Panc1 (cell line): Measurements from ENCODE around the gene SH3PXD2A. TPM values are rescaled to one million over a fixed set of nuclear protein-coding genes. Genes with fewer than 3 reads are reported as not detected.

Experiments used
- ATAC-seq: fragments of 200-7000 bp; cut with Tn5 transposase; 2 replicates; pipeline ENCODE4 v1.9.1; 2020; ENCODE audit warnings: mild to moderate bottlenecking, moderate library complexity
- BruUV-seq: library from RNA; stranded (reverse); fragments of 400-500 nt; replicated peaks from 2 replicates; lab custom pipeline; 2021; lab: Mats Ljungman, UMichigan
- CTCF ChIA-PET: fragments of 300-600 bp; sonication (Branson Sonifier 250); formaldehyde crosslinking; loops from one replicate; lab custom pipeline; 2022; ENCODE audit warnings: antibody characterized with exemption; lab: Charles Lee
- POLR2A ChIA-PET: fragments of 300-600 bp; sonication (Branson Sonifier 250); formaldehyde crosslinking; loops from one replicate; lab custom pipeline; 2022; ENCODE audit warnings: antibody characterized with exemption; lab: Charles Lee
- DNase-seq: peaks from one replicate; pipeline ENCODE4 v3.0.0-alpha.2; 2010; ENCODE audit warnings: low read depth, low spot score
- H3K27ac ChIP-seq: 2 replicates; pipeline ENCODE4 v1.5.1; 2011; ENCODE audit warnings: mild to moderate bottlenecking, low read length, inconsistent platforms
- H3K27me3 ChIP-seq: fragments of 200-500 bp; sonication (Bioruptor generic); 2 replicates; pipeline ENCODE4 v1.6.0; 2014; ENCODE audit warnings: low read length, inconsistent platforms; ENCODE audit not compliant: control insufficient read depth, insufficient read depth
- H3K36me3 ChIP-seq: fragments of 200-500 bp; sonication (Bioruptor generic); 2 replicates; pipeline ENCODE4 v1.5.1; 2014; ENCODE audit warnings: inconsistent platforms, mild to moderate bottlenecking, low read length, moderate library complexity; ENCODE audit not compliant: control insufficient read depth, insufficient read depth
- H3K4me1 ChIP-seq: 2 replicates; pipeline ENCODE4 v1.5.1; 2011; ENCODE audit warnings: inconsistent platforms, mild to moderate bottlenecking, low read length, moderate library complexity; ENCODE audit not compliant: control insufficient read depth, insufficient read depth
- H3K4me3 ChIP-seq, 2 experiments: 2 replicates each; pipeline ENCODE4 v1.5.1; 2011 to 2012; ENCODE audit warnings: low read depth in 2 of 2, low read length in 2 of 2, mild to moderate bottlenecking in 2 of 2, inconsistent platforms in 1 of 2, moderate library complexity in 1 of 2
- H3K9me3 ChIP-seq: fragments of 200-500 bp; sonication (Bioruptor generic); 2 replicates; pipeline ENCODE4 v1.5.1; 2014; ENCODE audit warnings: low read depth, mild to moderate bottlenecking, inconsistent platforms, low read length, moderate library complexity; ENCODE audit not compliant: control insufficient read depth, insufficient read depth
- CTCF ChIP-seq: fragments of 450-650 bp; IDR thresholded peaks from 2 replicates; pipeline ENCODE4 v1.5.1; 2017; ENCODE audit warnings: mild to moderate bottlenecking
- POLR2AphosphoS5 ChIP-seq: IDR thresholded peaks from 2 replicates; pipeline ENCODE4 v1.6.1; 2012; ENCODE audit warnings: mild to moderate bottlenecking, low read depth, low read length, moderate library complexity
- REST ChIP-seq, 2 experiments: IDR thresholded peaks; 2 replicates each; pipeline ENCODE4 v1.6.1; 2011 to 2012; ENCODE audit warnings: low read depth in 2 of 2, control low read depth in 1 of 2, low read length in 1 of 2, mild to moderate bottlenecking in 1 of 2, moderate library complexity in 1 of 2; ENCODE audit not compliant: insufficient read depth in 1 of 2
- SIN3A ChIP-seq: IDR thresholded peaks from 2 replicates; pipeline ENCODE4 v1.6.1; 2012; ENCODE audit warnings: low read depth, mild to moderate bottlenecking, low read length, moderate library complexity, borderline replicate concordance; ENCODE audit not compliant: insufficient read depth
- TCF7L2 ChIP-seq: IDR thresholded peaks from 2 replicates; pipeline ENCODE4 v1.6.1; 2011; ENCODE audit warnings: mild to moderate bottlenecking, low read depth, low read length, inconsistent platforms
- in situ Hi-C: cut with HindIII; loops from 2 replicates; pipeline ENCODE4 v1.10.0; 2016; ENCODE audit warnings: low sequenced_read_pairs, low pct_unique_long_range_greater_than_20kb
- intact Hi-C: fragments of 100-400 bp; cut with micrococcal nuclease; formaldehyde crosslinking; loops from one replicate; pipeline ENCODE4 v1.10.0; 2022; ENCODE audit not compliant: unreplicated experiment
- total RNA-seq: library from RNA; stranded (reverse); gene quantifications from one replicate; pipeline ENCODE4 v1.2.1, GENCODE V29; 2021; ENCODE audit not compliant: unreplicated experiment

The SH3PXD2A gene
- total RNA-seq, 1 experiment from 2014 or later: 5.7 TPM

DNA sequence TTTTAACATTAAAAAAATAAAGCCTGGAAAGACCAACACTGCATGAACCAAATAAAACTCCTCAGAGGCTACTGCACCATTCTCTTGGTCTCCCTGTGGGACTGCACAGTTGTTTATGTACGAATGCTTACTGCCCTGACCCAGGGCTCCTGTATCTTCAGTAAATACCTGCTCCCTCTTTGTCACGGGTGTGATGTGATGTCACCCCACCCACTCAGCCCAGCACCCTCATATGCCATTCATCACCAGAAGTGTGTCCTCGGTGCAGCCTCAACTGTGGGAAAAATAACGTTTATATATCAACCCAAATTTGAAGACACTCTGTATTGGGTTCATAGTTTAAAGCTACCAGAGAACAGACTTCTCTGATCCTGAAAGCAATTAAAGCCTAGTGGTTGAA, 14.0 kb upstream of the SH3PXD2A start:
- Histone ChIP-seq H3K4me3 (no peak overlapping the region), H3K27ac (no peak overlapping the region), H3K36me3 (no peaks in the 10 kb centered on the region), H3K27me3 (no peaks in the 10 kb centered on the region), H3K4me1 (no peaks in the 10 kb centered on the region), H3K9me3 (peaks cover 16% of the 10 kb centered on the region; the same call in 1 of the 2 replicates)
- in situ Hi-C loops: no loop called here
- no peak for ATAC-seq
- ChIA-PET POLR2A (no interaction called here), CTCF (no interaction called here)
- no TSS peak for BruUV-seq
- no peak for DNase-seq
- TF ChIP-seq CTCF: no peak
- TF ChIP-seq TCF7L2: no peak
- no peak for TF ChIP-seq SIN3A
- no peak for TF ChIP-seq REST (IDR thresholded peaks at IDR 0.05; ENCODE audit: insufficient read depth in 1 of 2, low read depth in 2 of 2, low read length in 1 of 2)
- TF ChIP-seq POLR2AphosphoS5: no peak
- intact Hi-C loops: no loop called here

GRCh38 chr10:103868200-103868599, 12.8 kb upstream of the SH3PXD2A start:
- Histone ChIP-seq H3K27me3 (no peaks in the 10 kb centered on the region), H3K27ac (no peak overlapping the region), H3K4me3 (no peak overlapping the region), H3K9me3 (peaks cover 16% of the 10 kb centered on the region; the same call in 1 of the 2 replicates), H3K4me1 (no peaks in the 10 kb centered on the region), H3K36me3 (no peaks in the 10 kb centered on the region)
- intact Hi-C loops (no loop called here), in situ Hi-C loops (no loop called here)
- ATAC-seq: no peak
- no TSS peak for BruUV-seq
- no peak for DNase-seq
- TF ChIP-seq TCF7L2 (no peak), POLR2AphosphoS5 (no peak), REST (IDR thresholded peaks at IDR 0.05; ENCODE audit: insufficient read depth in 1 of 2, low read depth in 2 of 2, low read length in 1 of 2) (no peak), SIN3A (no peak), CTCF (no peak)
- CTCF ChIA-PET: no interaction called here
- POLR2A ChIA-PET: interaction anchor here (0.6 kb wide), 1 partner anchor 361 kb away, joined by 8 read pairs; no protein-coding TSS in a partner anchor
